Peyer's patch (tissue), 4 donors: ENCODE data around the gene WFDC10B. TPM values are rescaled to one million over a fixed set of nuclear protein-coding genes. Genes with fewer than 3 reads are reported as not detected.

Source experiments
- DNase-seq, 3 donors: peaks; one replicate each; pipeline ENCODE4 v3.0.0-alpha.2; 2017 to 2019
- H3K27ac ChIP-seq, 4 donors: fragments of 200-600 bp; sonication (generic); one replicate each; pipeline ENCODE4 v1.5.1; 2016 to 2019
- H3K27me3 ChIP-seq, 2 donors: fragments of 200-600 bp; sonication (generic); one replicate each; pipeline ENCODE4 v1.5.1; 2019
- H3K36me3 ChIP-seq, 3 donors: fragments of 200-600 bp; sonication (generic); one replicate each; pipeline ENCODE4 v1.5.1; 2016 to 2019
- H3K4me1 ChIP-seq, 4 donors: fragments of 200-600 bp; sonication (generic); one replicate each; pipeline ENCODE4 v1.5.1; 2016 to 2019
- H3K4me3 ChIP-seq, 4 donors: fragments of 200-600 bp; sonication (generic); 1 replicate in 3 of 4; 2 replicates in 1 of 4; pipeline ENCODE4 v1.5.1; 2016 to 2019; ENCODE audit warnings: mild to moderate bottlenecking in 1 of 4
- H3K9me3 ChIP-seq, 4 donors: fragments of 200-600 bp; sonication (generic); one replicate each; pipeline ENCODE4 v1.5.1; 2016 to 2019; ENCODE audit warnings: mild to moderate bottlenecking in 1 of 4
- POLR2A ChIP-seq, 2 donors: fragments of 450-650 bp; IDR thresholded peaks; one replicate each; pipeline ENCODE4 v1.5.1; 2017; ENCODE audit warnings: antibody characterized with exemption in 2 of 2, mild to moderate bottlenecking in 2 of 2, moderate library complexity in 2 of 2
- small RNA-seq, 2 donors: library from RNA; depleted of rRNA; stranded (forward); fragments of <200 nt; gene quantifications; one replicate each; pipeline ENCODE3, GENCODE V24; 2016
- total RNA-seq, 4 donors: library from RNA; depleted of rRNA; stranded (reverse); fragments of >200 nt; gene quantifications; one replicate each; pipeline ENCODE4 v1.1.0, GENCODE V29; 2016
- TF ChIP-seq, protein P1 (sequence below), 6 experiments: fragments of 450-650 bp in 4 of 6; fragments of 200-600 bp in 2 of 6; sonication (generic) in 1 of 6; IDR thresholded peaks; one replicate each; pipeline ENCODE4 v1.5.1; 2017 to 2019; ENCODE audit warnings: antibody characterized with exemption in 6 of 6, mild to moderate bottlenecking in 3 of 6, moderate library complexity in 1 of 6

Gene WFDC10B
- total RNA-seq, 4 donors from 2014 or later = not detected

DNA sequence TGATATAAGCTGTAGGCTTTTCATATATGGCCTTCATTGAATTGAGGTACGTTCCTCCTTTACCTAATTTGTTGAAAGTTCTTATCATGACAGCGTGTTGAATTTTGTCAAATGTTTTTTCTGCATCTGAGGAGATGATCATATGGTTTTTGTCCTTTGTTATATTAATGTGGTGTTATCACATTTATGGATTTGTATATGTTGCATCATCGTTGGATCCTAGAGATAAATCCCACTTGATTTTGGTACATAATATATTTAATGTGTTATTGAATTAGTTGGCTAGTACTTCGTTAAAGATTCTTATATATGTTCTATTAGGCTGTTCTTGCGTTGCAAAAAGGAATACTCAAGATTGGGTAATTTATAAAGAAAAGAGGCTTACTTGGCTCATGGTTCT lies 65.1 kb downstream of the WFDC10B start:
- H3K4me3 ChIP-seq = no peak overlapping the region
- H3K4me1 ChIP-seq = no peaks in the 10 kb centered on the region
- TF ChIP-seq, protein P1, sequence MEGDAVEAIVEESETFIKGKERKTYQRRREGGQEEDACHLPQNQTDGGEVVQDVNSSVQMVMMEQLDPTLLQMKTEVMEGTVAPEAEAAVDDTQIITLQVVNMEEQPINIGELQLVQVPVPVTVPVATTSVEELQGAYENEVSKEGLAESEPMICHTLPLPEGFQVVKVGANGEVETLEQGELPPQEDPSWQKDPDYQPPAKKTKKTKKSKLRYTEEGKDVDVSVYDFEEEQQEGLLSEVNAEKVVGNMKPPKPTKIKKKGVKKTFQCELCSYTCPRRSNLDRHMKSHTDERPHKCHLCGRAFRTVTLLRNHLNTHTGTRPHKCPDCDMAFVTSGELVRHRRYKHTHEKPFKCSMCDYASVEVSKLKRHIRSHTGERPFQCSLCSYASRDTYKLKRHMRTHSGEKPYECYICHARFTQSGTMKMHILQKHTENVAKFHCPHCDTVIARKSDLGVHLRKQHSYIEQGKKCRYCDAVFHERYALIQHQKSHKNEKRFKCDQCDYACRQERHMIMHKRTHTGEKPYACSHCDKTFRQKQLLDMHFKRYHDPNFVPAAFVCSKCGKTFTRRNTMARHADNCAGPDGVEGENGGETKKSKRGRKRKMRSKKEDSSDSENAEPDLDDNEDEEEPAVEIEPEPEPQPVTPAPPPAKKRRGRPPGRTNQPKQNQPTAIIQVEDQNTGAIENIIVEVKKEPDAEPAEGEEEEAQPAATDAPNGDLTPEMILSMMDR (IDR thresholded peaks at IDR 0.05) = no peak
- no peak for TF ChIP-seq POLR2A (IDR thresholded peaks at IDR 0.05)
- H3K27ac ChIP-seq = no peak overlapping the region
- no peak for DNase-seq
- no peaks in the 10 kb centered on the region for H3K9me3 ChIP-seq
- H3K27me3 ChIP-seq = no peaks in the 10 kb centered on the region
- H3K36me3 ChIP-seq = no peaks in the 10 kb centered on the region

DNA sequence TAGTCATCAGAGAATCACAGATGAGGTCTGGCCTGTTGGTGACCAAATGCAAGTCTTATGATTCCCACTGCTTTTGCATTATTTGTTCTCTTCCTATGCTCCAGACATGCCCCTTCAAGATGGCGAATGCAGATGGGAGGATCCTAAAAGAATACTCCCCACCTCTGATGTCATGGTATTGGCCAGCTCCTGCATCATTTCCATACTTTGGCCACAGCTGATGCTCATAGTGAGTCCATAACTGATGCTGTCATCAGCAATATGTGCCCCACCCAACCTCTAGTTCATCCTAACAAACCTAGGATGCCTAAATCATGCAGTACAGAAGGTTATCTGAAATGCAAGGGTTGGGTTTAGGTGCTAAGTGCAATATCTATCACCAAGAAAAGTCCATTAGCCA lies 68.3 kb downstream of the WFDC10B start:
- Histone ChIP-seq H3K27ac (no peak overlapping the region), H3K36me3 (no peaks in the 10 kb centered on the region), H3K27me3 (no peaks in the 10 kb centered on the region), H3K9me3 (no peaks in the 10 kb centered on the region), H3K4me1 (no peaks in the 10 kb centered on the region), H3K4me3 (no peak overlapping the region)
- DNase-seq = no peak
- no peak for TF ChIP-seq POLR2A (IDR thresholded peaks at IDR 0.05)
- TF ChIP-seq, protein P1 (IDR thresholded peaks at IDR 0.05) = no peak

Small RNA genes lying within 50 kb of the gene (small RNA-seq; reads per million reads assigned to genes)
- gene MIR3617 (0 reads per million in 2 donors), gene SPINT5P (0 reads per million in 2 donors)

Other genes with a start within 250 kb of the WFDC10B start
- 10 to 100 TPM in 1 of 4 donors, 1 to 10 TPM in 2, not detected in 1; 2.1 to 12.4 (median 7.9) TPM for gene WFDC2, start 235.3 kb downstream of the WFDC10B start, total RNA-seq
- gene SPINT3, start 189.4 kb downstream of the WFDC10B start, total RNA-seq = not detected
- not detected for gene WFDC6, start 165.5 kb downstream of the WFDC10B start, total RNA-seq
- gene EPPIN, start 157.6 kb downstream of the WFDC10B start, total RNA-seq = not detected
- not detected for gene WFDC8, start 125.7 kb downstream of the WFDC10B start, total RNA-seq
- gene WFDC10A, start 75.3 kb downstream of the WFDC10B start, total RNA-seq = not detected
- not detected for gene WFDC9, start 73.7 kb downstream of the WFDC10B start, total RNA-seq
- gene WFDC11, start 34.8 kb downstream of the WFDC10B start, total RNA-seq = not detected
- gene WFDC13, start 3.0 kb downstream of the WFDC10B start, total RNA-seq = not detected
- not detected for gene SPINT4, start 17.3 kb upstream of the WFDC10B start, total RNA-seq
- gene WFDC3, start 86.9 kb upstream of the WFDC10B start, total RNA-seq = not detected
- 10 to 100 TPM; 21.5 to 41.4 (median 25.2) TPM for gene DNTTIP1, start 86.9 kb upstream of the WFDC10B start, total RNA-seq
- 10 to 100 TPM in 2 of 4 donors, 1 to 10 TPM in 2; 7.3 to 24.8 (median 9.8) TPM for gene UBE2C, start 107.6 kb upstream of the WFDC10B start, total RNA-seq
- 1 to 10 TPM in 2 of 4 donors, not detected in 2; 2.7 to 3.5 TPM for gene TNNC2, start 122.3 kb upstream of the WFDC10B start, total RNA-seq
- gene SNX21, start 128.8 kb upstream of the WFDC10B start, total RNA-seq = 10 to 100 TPM; 17.5 to 94.9 (median 42.7) TPM
- gene ACOT8, start 152.4 kb upstream of the WFDC10B start, total RNA-seq = 10 to 100 TPM; 56.9 to 93.8 (median 78.3) TPM
- gene ZSWIM3, start 152.6 kb upstream of the WFDC10B start, total RNA-seq = 1 to 10 TPM; 2.5 to 9.1 (median 4.6) TPM
- 10 to 100 TPM in 3 of 4 donors, 1 to 10 TPM in 1; 6.6 to 14.5 (median 11.9) TPM for gene ZSWIM1, start 176.2 kb upstream of the WFDC10B start, total RNA-seq
- 10 to 100 TPM in 3 of 4 donors, 1 to 10 TPM in 1; 5.8 to 35.2 (median 19.5) TPM for gene SPATA25, start 182.6 kb upstream of the WFDC10B start, total RNA-seq
- gene NEURL2, start 186.2 kb upstream of the WFDC10B start, total RNA-seq = 10 to 100 TPM in 3 of 4 donors, 1 to 10 TPM in 1; 3.3 to 27.6 (median 23.9) TPM
- gene CTSA, start 186.3 kb upstream of the WFDC10B start, total RNA-seq = 100 to 1,000 TPM in 3 of 4 donors, 10 to 100 TPM in 1; 85.0 to 602 (median 258) TPM
- 10 to 100 TPM; 25.0 to 99.3 (median 35.7) TPM for gene PLTP, start 207.1 kb upstream of the WFDC10B start, total RNA-seq
- gene PCIF1, start 229.7 kb upstream of the WFDC10B start, total RNA-seq = 10 to 100 TPM; 25.0 to 53.2 (median 44.9) TPM